ENCODE measurements around the gene CD151.

CD151 gene

GRCh38 chr11:875769-876301 lies 43.1 kb downstream of the CD151 start:
- DNase-seq, result no peak

GRCh38 chr11:876545-876944 lies 43.8 kb downstream of the CD151 start:
- DNase-seq, result no peak

GRCh38 chr11:877565-877964 lies 44.8 kb downstream of the CD151 start:
- DNase-seq, result peak; percentile 16

GRCh38 chr11:880447-880846 lies 47.7 kb downstream of the CD151 start:
- DNase-seq, result no peak

GRCh38 chr11:882596-882995 lies 49.8 kb downstream of the CD151 start:
- no peak for DNase-seq

GRCh38 chr11:883527-883926 lies 50.8 kb downstream of the CD151 start:
- no peak for DNase-seq

GRCh38 chr11:884578-885070 lies 51.9 kb downstream of the CD151 start:
- no peak for DNase-seq

- no peak for DNase-seq
These were observed 53.8 kb downstream of the CD151 start for GRCh38 chr11:886568-886967.

- no peak for DNase-seq
These were observed 54.8 kb downstream of the CD151 start for GRCh38 chr11:887589-887988.

Data from activated naive CD4-positive, alpha-beta T cell treated with Interleukin-2 at 50 U/mL for 16 hours (primary cell).